Activated B cell treated with CpG ODN at 0.5 μM for 24 hours (primary cell): ENCODE data around the gene LYRM4. TPM values are rescaled to one million over a fixed set of nuclear protein-coding genes. Genes with fewer than 3 reads are reported as not detected.
A peak's percentile ranks its signal among the peaks of the same experiment; 100 is the strongest.

Source experiments
- ATAC-seq: fragments of 200-7000 bp; cut with Tn5 transposase; one replicate; pipeline ENCODE4 v1.10.0; 2021; ENCODE audit warnings: low read depth, mild to moderate bottlenecking, moderate library complexity
- CTCF ChIA-PET: fragments of 350-600 bp; sonication (Branson Sonifier 250); formaldehyde crosslinking; loops from one replicate; lab custom pipeline; 2021; ENCODE audit warnings: antibody characterized with exemption; lab: Charles Lee
- POLR2A ChIA-PET: fragments of 350-600 bp; sonication (Branson Sonifier 250); formaldehyde crosslinking; loops from one replicate; lab custom pipeline; 2021; ENCODE audit warnings: antibody characterized with exemption; lab: Charles Lee
- DNase-seq: peaks from one replicate; pipeline ENCODE4 v3.0.0; 2022
- H3K27ac Mint-ChIP-seq: one replicate; pipeline ENCODE4 v1.8.0; 2020; ENCODE audit warnings: mixed read lengths
- H3K27me3 Mint-ChIP-seq: one replicate; pipeline ENCODE4 v1.8.0; 2021; ENCODE audit warnings: mixed read lengths
- H3K36me3 Mint-ChIP-seq: one replicate; pipeline ENCODE4 v1.8.0; 2021; ENCODE audit warnings: low read depth, mixed read lengths
- H3K4me1 Mint-ChIP-seq: one replicate; pipeline ENCODE4 v1.8.0; 2021; ENCODE audit warnings: mixed read lengths
- H3K4me3 Mint-ChIP-seq: one replicate; pipeline ENCODE4 v1.8.0; 2020; ENCODE audit warnings: mild to moderate bottlenecking, mixed read lengths
- H3K9me3 Mint-ChIP-seq: one replicate; pipeline ENCODE4 v1.8.0; 2020; ENCODE audit warnings: mixed read lengths
- CTCF ChIP-seq: fragments of 200-600 bp; IDR thresholded peaks from one replicate; pipeline ENCODE4 v1.8.0; 2022; ENCODE audit warnings: antibody characterized with exemption, mild to moderate bottlenecking
- intact Hi-C: fragments of 100-400 bp; cut with micrococcal nuclease; formaldehyde crosslinking; loops from one replicate; pipeline ENCODE4 v1.15.1; 2024
- total RNA-seq: library from RNA; stranded (reverse); gene quantifications from 2 replicates; pipeline ENCODE4 v1.2.3, GENCODE V29; 2022

Gene LYRM4
- total RNA-seq, 1 donor from 2014 or later = 51.2 TPM

GRCh38 chr6:5142131-5142530 lies 118.6 kb downstream of the LYRM4 start:
- peaks cover 31% of the 10 kb centered on the region for H3K4me1 Mint-ChIP-seq
- POLR2A ChIA-PET = no interaction called here
- no peak overlapping the region for H3K27ac Mint-ChIP-seq
- no peak overlapping the region for H3K4me3 Mint-ChIP-seq
- no peak for ATAC-seq
- H3K9me3 Mint-ChIP-seq = no peaks in the 10 kb centered on the region
- intact Hi-C loops = loop anchor here (2.0 to 5.0 kb wide), 4 partner anchors 119 to 860 kb away; partner anchors contain the start of genes FARS2, LYRM4 and RPP40
- H3K36me3 Mint-ChIP-seq = peaks cover 2% of the 10 kb centered on the region
- no peak for DNase-seq
- CTCF ChIA-PET = interaction anchor here (0.7 to 4.2 kb wide), 3 partner anchors 162 to 256 kb away, joined by 3 to 93 read pairs (median 6); no protein-coding TSS in a partner anchor
- H3K27me3 Mint-ChIP-seq = no peaks in the 10 kb centered on the region
- no peak for TF ChIP-seq CTCF

GRCh38 chr6:5141046-5141445 lies 119.7 kb downstream of the LYRM4 start:
- peak overlapping the region; percentile 3 for H3K27ac Mint-ChIP-seq
- no peak for DNase-seq
- H3K36me3 Mint-ChIP-seq = peaks cover 2% of the 10 kb centered on the region
- no peaks in the 10 kb centered on the region for H3K9me3 Mint-ChIP-seq
- ATAC-seq = no peak
- TF ChIP-seq CTCF = no peak
- POLR2A ChIA-PET = interaction anchor here (0.9 kb wide), 1 partner anchor 146 kb away, joined by 4 read pairs; no protein-coding TSS in a partner anchor
- intact Hi-C loops = loop anchor here (5.0 kb wide), 3 partner anchors 139 to 859 kb away; partner anchors contain the start of gene RPP40
- H3K4me3 Mint-ChIP-seq = peak overlapping the region; percentile 68
- H3K4me1 Mint-ChIP-seq = peaks cover 40% of the 10 kb centered on the region
- H3K27me3 Mint-ChIP-seq = no peaks in the 10 kb centered on the region
- CTCF ChIA-PET = interaction anchor here (1.1 to 4.2 kb wide), 3 partner anchors 34 to 257 kb away, joined by 3 to 93 read pairs (median 6); no protein-coding TSS in a partner anchor

GRCh38 chr6:5139828-5140771 lies 120.7 kb downstream of the LYRM4 start:
- H3K9me3 Mint-ChIP-seq = no peaks in the 10 kb centered on the region
- peak overlapping the region; percentile 57 for H3K27ac Mint-ChIP-seq
- peak overlapping the region; percentile 68 for H3K4me3 Mint-ChIP-seq
- ATAC-seq (peak; percentile 66), DNase-seq (no peak)
- POLR2A ChIA-PET = interaction anchor here (0.6 kb wide), 1 partner anchor 363 kb away, joined by 9 read pairs; no protein-coding TSS in a partner anchor
- intact Hi-C loops = loop anchor here (5.0 to 10.0 kb wide), 4 partner anchors 138 to 858 kb away; partner anchors contain the start of gene RPP40
- H3K36me3 Mint-ChIP-seq = peaks cover 2% of the 10 kb centered on the region
- CTCF ChIA-PET = interaction anchor here (1.0 to 1.9 kb wide), 4 partner anchors 9 to 1417 kb away, joined by 3 to 6 read pairs (median 4); no protein-coding TSS in a partner anchor
- no peaks in the 10 kb centered on the region for H3K27me3 Mint-ChIP-seq
- no peak for TF ChIP-seq CTCF
- peaks cover 45% of the 10 kb centered on the region for H3K4me1 Mint-ChIP-seq

- Mint-ChIP-seq H3K36me3 (no peaks in the 10 kb centered on the region), H3K27me3 (no peaks in the 10 kb centered on the region), H3K4me1 (peaks cover 45% of the 10 kb centered on the region), H3K4me3 (no peak overlapping the region), H3K9me3 (no peaks in the 10 kb centered on the region), H3K27ac (peak overlapping the region; percentile 56)
- ATAC-seq (no peak), DNase-seq (no peak)
- intact Hi-C loops = loop anchor here (10.0 kb wide), 1 partner anchor 586 kb away; no protein-coding TSS in a partner anchor
- ChIA-PET POLR2A (no interaction called here), CTCF (interaction anchor here (1.0 to 1.3 kb wide), 3 partner anchors 8 to 1418 kb away, joined by 3 to 4 read pairs (median 4); no protein-coding TSS in a partner anchor)
- no peak for TF ChIP-seq CTCF
Measured at GRCh38 chr6:5138995-5139827, 121.5 kb downstream of the LYRM4 start.
